Stimulated activated naive CD8-positive, alpha-beta T cell treated with anti-CD3 and anti-CD28 coated beads, Interleukin-15, amount 100 ng/mL, for 72 hours (primary cell): ENCODE measurements around the gene AUP1.

Experiments used
- ATAC-seq: fragments of 150-1000 bp; cut with Tn5 transposase; 2 replicates; pipeline ENCODE4 v1.10.0; 2021; ENCODE audit warnings: mild to moderate bottlenecking, moderate library complexity
- DNase-seq, 2 donors: peaks; one replicate each; pipeline ENCODE4 v3.0.0; 2021 to 2022
- H3K27ac Mint-ChIP-seq, 2 donors: one replicate each; pipeline ENCODE4 v1.8.0; 2022; ENCODE audit warnings: mild to moderate bottlenecking in 2 of 2, mixed read lengths in 2 of 2, moderate library complexity in 2 of 2
- H3K27me3 Mint-ChIP-seq: one replicate; pipeline ENCODE4 v1.8.0; 2022; ENCODE audit warnings: mixed read lengths
- H3K4me1 Mint-ChIP-seq: one replicate; pipeline ENCODE4 v1.8.0; 2022; ENCODE audit warnings: mild to moderate bottlenecking, mixed read lengths
- H3K4me3 Mint-ChIP-seq, 2 donors: one replicate each; pipeline ENCODE4 v1.8.0; 2022; ENCODE audit warnings: mild to moderate bottlenecking in 2 of 2, mixed read lengths in 2 of 2, moderate library complexity in 1 of 2
- H3K9me3 Mint-ChIP-seq, 2 donors: one replicate each; pipeline ENCODE4 v1.8.0; 2022; ENCODE audit warnings: mixed read lengths in 2 of 2

Gene AUP1

GRCh38 chr2:74531666-74532065 is 2.2 kb upstream of the AUP1 start:
- DNase-seq (no peak), ATAC-seq (no peak)
- Mint-ChIP-seq H3K4me3 (peak overlapping the region; percentile 84 to 99), H3K27ac (no peak overlapping the region), H3K9me3 (peaks cover 0 to 3% of the 10 kb centered on the region in 2 donors), H3K27me3 (no peaks in the 10 kb centered on the region), H3K4me1 (peaks cover 51% of the 10 kb centered on the region)

GRCh38 chr2:74530239-74531187 is 1.0 kb upstream of the AUP1 start:
- DNase-seq: peak; percentile 41 to 79
- peak overlapping the region; percentile 86 to 88 for H3K27ac Mint-ChIP-seq
- H3K27me3 Mint-ChIP-seq: no peaks in the 10 kb centered on the region
- ATAC-seq: peak; percentile 71
- H3K4me1 Mint-ChIP-seq: peaks cover 53% of the 10 kb centered on the region
- H3K9me3 Mint-ChIP-seq: peaks cover 0 to 7% of the 10 kb centered on the region in 2 donors
- H3K4me3 Mint-ChIP-seq: peak overlapping the region; percentile 84 to 99

GRCh38 chr2:74528600-74529356 is 728 bp downstream of the AUP1 start:
- Mint-ChIP-seq H3K4me3 (peak overlapping the region; percentile 84 to 99), H3K9me3 (peaks cover 0 to 7% of the 10 kb centered on the region in 2 donors), H3K4me1 (peaks cover 53% of the 10 kb centered on the region), H3K27ac (peak overlapping the region; percentile 92 to 99), H3K27me3 (no peaks in the 10 kb centered on the region)
- peak in 1 of 2 donors; percentile 50 for DNase-seq
- peak; percentile 11 for ATAC-seq

- peak overlapping the region; percentile 84 to 99 for H3K4me3 Mint-ChIP-seq
- no peak overlapping the region for H3K27ac Mint-ChIP-seq
- DNase-seq (no peak), ATAC-seq (no peak)
- peaks cover 0 to 7% of the 10 kb centered on the region in 2 donors for H3K9me3 Mint-ChIP-seq
- H3K27me3 Mint-ChIP-seq: no peaks in the 10 kb centered on the region
- peaks cover 53% of the 10 kb centered on the region for H3K4me1 Mint-ChIP-seq
Measured at GRCh38 chr2:74527741-74528140, 1.8 kb downstream of the AUP1 start.

- Mint-ChIP-seq H3K4me3 (no peak overlapping the region), H3K27me3 (no peaks in the 10 kb centered on the region), H3K9me3 (peaks cover 0 to 7% of the 10 kb centered on the region in 2 donors), H3K27ac (peak overlapping the region in 1 of 2 donors; percentile 72), H3K4me1 (peaks cover 43% of the 10 kb centered on the region)
- ATAC-seq (no peak), DNase-seq (no peak)
Measured at GRCh38 chr2:74526649-74527230, 2.8 kb downstream of the AUP1 start.

GRCh38 chr2:74525717-74526648 is 3.5 kb downstream of the AUP1 start, which contains the start of gene DQX1:
Gene DQX1 (minus strand): TSS chr2:74526231. CDS start chr2:74525729, 502 bp downstream.
- Mint-ChIP-seq H3K9me3 (peaks cover 0 to 7% of the 10 kb centered on the region in 2 donors), H3K4me1 (peaks cover 36% of the 10 kb centered on the region), H3K4me3 (no peak within 1 kb of the TSS), H3K27me3 (no peaks in the 10 kb centered on the region), H3K27ac (peak within 1 kb of the TSS in 1 of 2 donors; percentile 72)
- ATAC-seq (no peak), DNase-seq (no peak)

GRCh38 chr2:74524955-74525716 is 4.4 kb downstream of the AUP1 start:
- peaks cover 31% of the 10 kb centered on the region for H3K4me1 Mint-ChIP-seq
- no peak overlapping the region for H3K27ac Mint-ChIP-seq
- H3K9me3 Mint-ChIP-seq: peaks cover 0 to 7% of the 10 kb centered on the region in 2 donors
- H3K4me3 Mint-ChIP-seq: no peak overlapping the region
- ATAC-seq (no peak), DNase-seq (no peak)
- peaks cover 5% of the 10 kb centered on the region for H3K27me3 Mint-ChIP-seq

GRCh38 chr2:74524005-74524404 is 5.5 kb downstream of the AUP1 start:
- peaks cover 0 to 7% of the 10 kb centered on the region in 2 donors for H3K9me3 Mint-ChIP-seq
- peaks cover 16% of the 10 kb centered on the region for H3K27me3 Mint-ChIP-seq
- H3K4me1 Mint-ChIP-seq: peaks cover 30% of the 10 kb centered on the region
- H3K27ac Mint-ChIP-seq: no peak overlapping the region
- DNase-seq: no peak
- no peak for ATAC-seq
- no peak overlapping the region for H3K4me3 Mint-ChIP-seq

- H3K4me3 Mint-ChIP-seq: no peak overlapping the region
- DNase-seq: no peak
- H3K27ac Mint-ChIP-seq: no peak overlapping the region
- no peak for ATAC-seq
- peaks cover 15% of the 10 kb centered on the region for H3K4me1 Mint-ChIP-seq
- peaks cover 31% of the 10 kb centered on the region for H3K27me3 Mint-ChIP-seq
- H3K9me3 Mint-ChIP-seq: peaks cover 0 to 7% of the 10 kb centered on the region in 2 donors
Measured at GRCh38 chr2:74522516-74522915, 7.0 kb downstream of the AUP1 start.

GRCh38 chr2:74516650-74517049 is 12.9 kb downstream of the AUP1 start:
- ATAC-seq: no peak
- H3K27ac Mint-ChIP-seq: no peak overlapping the region
- peaks cover 19% of the 10 kb centered on the region for H3K4me1 Mint-ChIP-seq
- peaks cover 85% of the 10 kb centered on the region for H3K27me3 Mint-ChIP-seq
- no peak for DNase-seq
- H3K9me3 Mint-ChIP-seq: no peaks in the 10 kb centered on the region
- peak overlapping the region; percentile 81 to 87 for H3K4me3 Mint-ChIP-seq

- DNase-seq: peak; percentile 77 to 84
- Mint-ChIP-seq H3K27ac (peak overlapping the region in 1 of 2 donors; percentile 79), H3K4me1 (peaks cover 20% of the 10 kb centered on the region)
Measured at GRCh38 chr2:74515981-74516633, 13.4 kb downstream of the AUP1 start.

GRCh38 chr2:74515271-74515980 is 14.1 kb downstream of the AUP1 start:
- DNase-seq (no peak), ATAC-seq (peak; percentile 21)
- Mint-ChIP-seq H3K27ac (no peak overlapping the region), H3K9me3 (no peaks in the 10 kb centered on the region), H3K4me3 (peak overlapping the region; percentile 81 to 85), H3K4me1 (peaks cover 26% of the 10 kb centered on the region), H3K27me3 (peaks cover 95% of the 10 kb centered on the region)

More at GRCh38 chr2:74515981-74516633, 13.4 kb downstream of the AUP1 start:
- peak overlapping the region; percentile 81 to 87 for H3K4me3 Mint-ChIP-seq
- no peaks in the 10 kb centered on the region for H3K9me3 Mint-ChIP-seq
- peaks cover 90% of the 10 kb centered on the region for H3K27me3 Mint-ChIP-seq
- peak; percentile 81 for ATAC-seq
